NB4 (cell line): ENCODE data around the gene TRA2B.

ENCODE experiments used
- DNase-seq: peaks from one replicate; pipeline ENCODE4 v3.0.0; 2010; ENCODE audit warnings: low read depth
- H3K4me3 ChIP-seq: one replicate; pipeline ENCODE4 v1.5.1; 2011; ENCODE audit warnings: mild to moderate bottlenecking, low read depth, low read length, moderate library complexity
- CTCF ChIP-seq: IDR thresholded peaks from one replicate; pipeline ENCODE4 v1.5.1; 2012; ENCODE audit warnings: low read depth, low read length
- MAX ChIP-seq: IDR thresholded peaks from 2 replicates; pipeline ENCODE4 v1.6.1; 2011; ENCODE audit warnings: low read depth, low read length
- MYC ChIP-seq: IDR thresholded peaks from 2 replicates; pipeline ENCODE4 v1.6.1; 2011; ENCODE audit warnings: low read depth, low read length
- POLR2A ChIP-seq: IDR thresholded peaks from 2 replicates; pipeline ENCODE4 v1.6.1; 2011; ENCODE audit warnings: mild to moderate bottlenecking; ENCODE audit not compliant: insufficient read length; ENCODE audit errors: extremely low read depth

TRA2B gene

GRCh38 chr3:185937689-185938374 is at the start of gene TRA2B:
Gene TRA2B, minus strand, starts transcription at chr3:185938014. Its CDS starts 154 bp downstream, at chr3:185937860.
- peak; percentile 76 for TF ChIP-seq MYC
- TF ChIP-seq POLR2A = peak; percentile 100
- TF ChIP-seq MAX = peak; percentile 66
- TF ChIP-seq CTCF = peak; percentile 12
- H3K4me3 ChIP-seq = peak within 1 kb of the TSS; percentile 83
- peak; percentile 98 for DNase-seq

GRCh38 chr3:185986198-185986777 is 48.5 kb upstream of the TRA2B start:
- no peak overlapping the region for H3K4me3 ChIP-seq
- no peak for DNase-seq
- TF ChIP-seq POLR2A = no peak
- TF ChIP-seq MAX = no peak
- no peak for TF ChIP-seq MYC
- no peak for TF ChIP-seq CTCF

- no peak for TF ChIP-seq POLR2A
- TF ChIP-seq CTCF = no peak
- no peak for TF ChIP-seq MYC
- no peak for TF ChIP-seq MAX
- DNase-seq = no peak
- no peak overlapping the region for H3K4me3 ChIP-seq
Observed at GRCh38 chr3:185984203-185984602, 46.4 kb upstream of the TRA2B start.

GRCh38 chr3:185983495-185984141 is 45.8 kb upstream of the TRA2B start:
- H3K4me3 ChIP-seq = no peak overlapping the region
- no peak for TF ChIP-seq POLR2A
- peak; percentile 73 for TF ChIP-seq CTCF
- TF ChIP-seq MAX = no peak

GRCh38 chr3:185982632-185983031 is 44.8 kb upstream of the TRA2B start:
- no peak for TF ChIP-seq CTCF
- TF ChIP-seq MYC = no peak
- TF ChIP-seq POLR2A = no peak
- no peak for TF ChIP-seq MAX
- H3K4me3 ChIP-seq = no peak overlapping the region
- no peak for DNase-seq

More at GRCh38 chr3:185983495-185984141, 45.8 kb upstream of the TRA2B start:
- peak; percentile 68 for DNase-seq
